Stimulated activated naive CD8-positive, alpha-beta T cell treated with anti-CD3 and anti-CD28 coated beads, Interleukin-15, Interleukin-2, amounts not matched to agents 100 ng/mL and 50 ng/mL, for 24 hours (primary cell): ENCODE data around the gene ACACA.
"Not testable (repeated sequence)": the region's sequence is repeated elsewhere in the genome, so short reads cannot be mapped to it uniquely, and the experiment has no call there.

Source experiments
- H3K27ac Mint-ChIP-seq: one replicate; pipeline ENCODE4 v1.8.0; 2021; ENCODE audit warnings: mild to moderate bottlenecking, mixed read lengths
- H3K27me3 Mint-ChIP-seq: one replicate; pipeline ENCODE4 v1.8.0; 2021; ENCODE audit warnings: mixed read lengths
- H3K36me3 Mint-ChIP-seq: one replicate; pipeline ENCODE4 v1.8.0; 2021; ENCODE audit warnings: low read depth, mixed read lengths
- H3K4me1 Mint-ChIP-seq: one replicate; pipeline ENCODE4 v1.8.0; 2021; ENCODE audit warnings: low read depth, mixed read lengths
- H3K4me3 Mint-ChIP-seq: one replicate; pipeline ENCODE4 v1.8.0; 2021; ENCODE audit warnings: mild to moderate bottlenecking, mixed read lengths
- H3K9me3 Mint-ChIP-seq: one replicate; pipeline ENCODE4 v1.8.0; 2021; ENCODE audit warnings: mixed read lengths

ACACA gene

GRCh38 chr17:37413875-37414519 is 7.4 kb upstream of the ACACA start:
- H3K9me3 Mint-ChIP-seq = no peaks in the 10 kb centered on the region
- no peaks in the 10 kb centered on the region for H3K27me3 Mint-ChIP-seq
- peaks cover 16% of the 10 kb centered on the region for H3K4me1 Mint-ChIP-seq
- H3K4me3 Mint-ChIP-seq = no peak overlapping the region
- H3K36me3 Mint-ChIP-seq = peaks cover 56% of the 10 kb centered on the region
- no peak overlapping the region for H3K27ac Mint-ChIP-seq

DNA sequence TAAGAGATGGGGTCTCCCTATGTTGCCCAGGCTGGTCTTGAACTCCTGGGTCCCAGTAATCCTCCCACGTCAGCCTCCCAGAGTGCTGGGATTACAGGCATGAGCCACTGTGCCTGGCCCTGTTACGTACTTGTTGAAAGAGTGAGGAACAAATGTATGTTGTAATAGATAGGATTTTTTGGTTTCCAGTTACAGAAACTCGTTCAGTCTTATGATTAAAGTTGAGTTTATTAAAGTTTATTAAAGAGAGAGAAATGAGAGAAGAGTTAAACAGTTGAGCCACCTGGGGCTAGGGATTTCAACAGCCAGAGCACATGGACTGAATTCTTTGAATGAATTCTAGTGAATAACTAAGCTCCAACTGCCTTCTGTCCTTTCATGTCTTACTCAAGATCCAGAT is 3.7 kb upstream of the ACACA start:
- Mint-ChIP-seq H3K4me1 (peaks cover 33% of the 10 kb centered on the region), H3K36me3 (peaks cover 68% of the 10 kb centered on the region), H3K9me3 (no peaks in the 10 kb centered on the region), H3K4me3 (no peak overlapping the region), H3K27me3 (no peaks in the 10 kb centered on the region), H3K27ac (no peak overlapping the region)

- Mint-ChIP-seq H3K4me1 (peaks cover 48% of the 10 kb centered on the region), H3K27ac (peak overlapping the region; percentile 94), H3K36me3 (peaks cover 68% of the 10 kb centered on the region), H3K4me3 (peak overlapping the region; percentile 91)
- H3K9me3 Mint-ChIP-seq, H3K27me3 Mint-ChIP-seq: not testable (repeated sequence)
These were observed 1.5 kb upstream of the ACACA start for GRCh38 chr17:37408145-37408479.

- no peaks in the 10 kb centered on the region for H3K9me3 Mint-ChIP-seq
These were observed 541 bp downstream of the ACACA start for GRCh38 chr17:37405955-37406634.

GRCh38 chr17:37405522-37405921 is 1.1 kb downstream of the ACACA start:
- Mint-ChIP-seq H3K36me3 (peaks cover 55% of the 10 kb centered on the region), H3K27ac (peak overlapping the region; percentile 97), H3K4me3 (peak overlapping the region; percentile 99), H3K4me1 (peaks cover 54% of the 10 kb centered on the region)
- H3K9me3 Mint-ChIP-seq, H3K27me3 Mint-ChIP-seq: not testable (repeated sequence)

More at GRCh38 chr17:37405955-37406634, 541 bp downstream of the ACACA start:
- no peaks in the 10 kb centered on the region for H3K27me3 Mint-ChIP-seq
- peaks cover 61% of the 10 kb centered on the region for H3K36me3 Mint-ChIP-seq
- H3K4me3 Mint-ChIP-seq = peak overlapping the region; percentile 99
- H3K27ac Mint-ChIP-seq = peak overlapping the region; percentile 97
- H3K4me1 Mint-ChIP-seq = peaks cover 56% of the 10 kb centered on the region

- no peak overlapping the region for H3K4me3 Mint-ChIP-seq
- no peaks in the 10 kb centered on the region for H3K27me3 Mint-ChIP-seq
- H3K27ac Mint-ChIP-seq = no peak overlapping the region
- peaks cover 36% of the 10 kb centered on the region for H3K4me1 Mint-ChIP-seq
- H3K36me3 Mint-ChIP-seq = peaks cover 28% of the 10 kb centered on the region
- H3K9me3 Mint-ChIP-seq = no peaks in the 10 kb centered on the region
These were observed 6.1 kb downstream of the ACACA start for GRCh38 chr17:37400505-37400904.

DNA sequence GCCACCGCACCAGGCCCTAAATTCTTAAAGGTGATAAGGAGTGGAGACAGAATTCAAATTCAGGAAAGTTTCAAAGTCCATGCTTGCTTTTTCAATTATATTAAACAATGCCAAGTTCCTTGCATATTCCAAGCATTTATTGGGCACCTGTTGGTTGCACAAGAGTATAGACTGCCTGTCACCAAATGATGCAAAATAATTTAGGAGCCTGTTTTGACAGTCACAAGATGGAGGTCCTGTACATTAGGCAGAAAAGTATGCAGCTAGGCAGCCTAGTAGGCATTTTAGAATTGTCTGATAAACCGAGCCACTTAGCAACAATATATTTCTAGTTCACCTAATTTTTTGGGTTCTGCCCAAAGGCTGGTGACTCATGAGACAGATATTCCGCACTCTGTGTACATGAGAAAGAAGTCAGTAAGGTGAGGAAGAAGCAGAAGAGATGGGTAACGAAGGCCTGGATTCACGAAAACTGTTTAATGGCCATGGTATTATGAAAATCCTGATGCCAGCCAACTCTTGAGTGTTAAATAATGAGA is 7.3 kb downstream of the ACACA start:
- Mint-ChIP-seq H3K4me1 (peaks cover 26% of the 10 kb centered on the region), H3K4me3 (no peak overlapping the region), H3K36me3 (peaks cover 18% of the 10 kb centered on the region), H3K27me3 (no peaks in the 10 kb centered on the region), H3K9me3 (no peaks in the 10 kb centered on the region), H3K27ac (no peak overlapping the region)

- Mint-ChIP-seq H3K27ac (no peak overlapping the region), H3K4me1 (peaks cover 23% of the 10 kb centered on the region), H3K36me3 (no peaks in the 10 kb centered on the region), H3K9me3 (no peaks in the 10 kb centered on the region), H3K27me3 (no peaks in the 10 kb centered on the region), H3K4me3 (no peak overlapping the region)
These were observed 13.3 kb downstream of the ACACA start for GRCh38 chr17:37393352-37393751.

GRCh38 chr17:37392024-37392590 is 14.5 kb downstream of the ACACA start:
- H3K27me3 Mint-ChIP-seq = no peaks in the 10 kb centered on the region
- H3K9me3 Mint-ChIP-seq = no peaks in the 10 kb centered on the region
- no peak overlapping the region for H3K4me3 Mint-ChIP-seq

GRCh38 chr17:37391146-37391545 is 15.5 kb downstream of the ACACA start:
- H3K27me3 Mint-ChIP-seq = no peaks in the 10 kb centered on the region
- no peaks in the 10 kb centered on the region for H3K9me3 Mint-ChIP-seq

More at GRCh38 chr17:37392024-37392590, 14.5 kb downstream of the ACACA start:
- Mint-ChIP-seq H3K36me3 (no peaks in the 10 kb centered on the region), H3K4me1 (peaks cover 18% of the 10 kb centered on the region), H3K27ac (no peak overlapping the region)

GRCh38 chr17:37389160-37389559 is 17.5 kb downstream of the ACACA start:
- H3K9me3 Mint-ChIP-seq = no peaks in the 10 kb centered on the region
- H3K4me3 Mint-ChIP-seq = no peak overlapping the region
- no peak overlapping the region for H3K27ac Mint-ChIP-seq
- H3K36me3 Mint-ChIP-seq = no peaks in the 10 kb centered on the region
- no peaks in the 10 kb centered on the region for H3K27me3 Mint-ChIP-seq
- H3K4me1 Mint-ChIP-seq = peaks cover 18% of the 10 kb centered on the region

More at GRCh38 chr17:37391146-37391545, 15.5 kb downstream of the ACACA start:
- Mint-ChIP-seq H3K4me3 (no peak overlapping the region), H3K36me3 (no peaks in the 10 kb centered on the region), H3K27ac (no peak overlapping the region), H3K4me1 (peaks cover 18% of the 10 kb centered on the region)

- no peaks in the 10 kb centered on the region for H3K36me3 Mint-ChIP-seq
- H3K4me3 Mint-ChIP-seq = no peak overlapping the region
- peaks cover 18% of the 10 kb centered on the region for H3K4me1 Mint-ChIP-seq
- no peak overlapping the region for H3K27ac Mint-ChIP-seq
- no peaks in the 10 kb centered on the region for H3K9me3 Mint-ChIP-seq
- H3K27me3 Mint-ChIP-seq = no peaks in the 10 kb centered on the region
These were observed 18.4 kb downstream of the ACACA start for GRCh38 chr17:37388266-37388665.

DNA sequence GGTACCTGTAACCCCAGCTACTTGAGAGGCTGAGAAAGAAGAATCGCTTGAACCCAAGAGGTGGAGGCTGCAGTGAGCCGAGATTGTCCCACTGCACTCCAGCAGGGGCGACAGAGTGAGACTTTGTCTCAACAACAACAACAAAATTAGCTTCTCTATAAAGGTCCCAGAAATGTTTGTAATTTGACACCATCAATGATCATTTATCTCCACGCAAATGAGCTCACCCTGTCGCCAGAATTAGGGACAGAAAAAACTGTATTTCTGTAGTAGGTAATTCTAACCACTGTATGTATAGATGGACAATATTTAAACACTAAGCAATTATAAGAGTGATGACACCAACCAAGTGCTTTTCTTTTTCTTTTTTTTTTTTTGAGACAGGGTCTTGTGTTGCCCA is 20.2 kb downstream of the ACACA start:
- H3K27ac Mint-ChIP-seq = no peak overlapping the region
- no peaks in the 10 kb centered on the region for H3K36me3 Mint-ChIP-seq
- peaks cover 3% of the 10 kb centered on the region for H3K4me1 Mint-ChIP-seq
- no peaks in the 10 kb centered on the region for H3K27me3 Mint-ChIP-seq
- H3K4me3 Mint-ChIP-seq = no peak overlapping the region
- no peaks in the 10 kb centered on the region for H3K9me3 Mint-ChIP-seq

GRCh38 chr17:37385474-37385990 is 21.1 kb downstream of the ACACA start:
- no peaks in the 10 kb centered on the region for H3K27me3 Mint-ChIP-seq
- H3K27ac Mint-ChIP-seq = no peak overlapping the region
- H3K4me3 Mint-ChIP-seq = no peak overlapping the region
- H3K9me3 Mint-ChIP-seq = no peaks in the 10 kb centered on the region
- H3K4me1 Mint-ChIP-seq = no peaks in the 10 kb centered on the region
- H3K36me3 Mint-ChIP-seq = no peaks in the 10 kb centered on the region

DNA sequence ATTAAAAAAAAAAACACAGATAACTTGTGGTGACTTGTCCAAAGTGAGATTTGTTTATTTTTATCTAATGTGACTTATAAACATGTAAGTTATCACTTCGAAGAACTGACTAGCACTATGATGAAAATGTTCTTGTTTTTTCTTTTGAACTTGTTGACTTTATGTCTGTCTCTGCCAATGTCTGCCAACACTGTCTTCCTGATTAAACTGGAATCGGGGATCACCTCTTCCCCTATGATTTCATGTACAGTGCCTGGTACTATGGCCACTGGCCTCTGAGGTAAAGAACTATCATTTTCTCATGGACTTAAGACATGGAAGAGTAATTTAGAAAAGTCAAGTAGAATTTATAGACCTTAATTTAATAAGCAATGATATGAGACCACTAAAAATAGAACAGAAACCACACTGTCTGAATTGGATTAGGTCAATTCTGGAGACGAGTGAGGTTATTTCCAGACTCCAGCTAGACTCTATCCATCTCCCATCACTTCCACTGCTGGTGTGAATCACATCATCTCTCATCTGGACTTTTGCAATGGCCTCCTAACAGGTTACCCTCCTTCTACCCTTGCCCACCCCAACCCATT is 22.0 kb downstream of the ACACA start:
- Mint-ChIP-seq H3K36me3 (no peaks in the 10 kb centered on the region), H3K27me3 (no peaks in the 10 kb centered on the region), H3K4me3 (no peak overlapping the region), H3K27ac (no peak overlapping the region), H3K9me3 (no peaks in the 10 kb centered on the region), H3K4me1 (no peaks in the 10 kb centered on the region)
